HepG2 (cell line): Measurements from ENCODE around the gene INHA. TPM values are rescaled to one million over a fixed set of nuclear protein-coding genes. Genes with fewer than 3 reads are reported as not detected.

Experiments used
- ARNT2 ChIP-seq: sonication (generic); formaldehyde crosslinking; IDR thresholded peaks from 2 replicates; pipeline ENCODE4 v1.8.0; 2022; ENCODE audit warnings: mild to moderate bottlenecking, low read depth, missing genetic modification reagents, moderate library complexity
- CHCHD3 ChIP-seq: sonication (generic); formaldehyde crosslinking; IDR thresholded peaks from 2 replicates; pipeline ENCODE4 v1.8.0; 2022; ENCODE audit warnings: mild to moderate bottlenecking, missing genetic modification reagents, moderate library complexity
- GABPB1 ChIP-seq: IDR thresholded peaks from 2 replicates; pipeline ENCODE4 v1.6.1; 2016; ENCODE audit warnings: mild to moderate bottlenecking, missing genetic modification reagents, moderate library complexity, missing compliant biosample characterization
- HOXD1 ChIP-seq: sonication (generic); formaldehyde crosslinking; IDR thresholded peaks from 2 replicates; pipeline ENCODE4 v1.5.0; 2020; ENCODE audit warnings: missing genetic modification reagents
- KDM4B ChIP-seq: sonication (generic); formaldehyde crosslinking; IDR thresholded peaks from 2 replicates; pipeline ENCODE4 v1.4.0; 2020; ENCODE audit warnings: missing genetic modification reagents
- PPARG ChIP-seq: conservative IDR thresholded peaks from 2 replicates; pipeline ENCODE4 v1.6.1; 2016; ENCODE audit warnings: missing biosample characterization, missing genetic modification reagents
- THAP11 ChIP-seq: IDR thresholded peaks from 2 replicates; pipeline ENCODE4 v1.6.1; 2016; ENCODE audit warnings: missing biosample characterization, missing genetic modification reagents
- ZBTB10 ChIP-seq: sonication (generic); formaldehyde crosslinking; IDR thresholded peaks from 2 replicates; pipeline ENCODE4 v1.4.0; 2020; ENCODE audit warnings: missing genetic modification reagents, borderline replicate concordance
- ZBTB40 ChIP-seq, 2 experiments: fragments of 450-650 bp in 1 of 2; sonication (generic) in 1 of 2; formaldehyde crosslinking in 1 of 2; IDR thresholded peaks; 2 replicates each; pipeline versions ENCODE4 v1.6.1 to v1.8.0; 2016 to 2022; ENCODE audit warnings: antibody characterized with exemption in 1 of 2, mild to moderate bottlenecking in 1 of 2, missing genetic modification reagents in 1 of 2
- ZFYVE20 ChIP-seq: sonication (generic); formaldehyde crosslinking; IDR thresholded peaks from 2 replicates; pipeline ENCODE4 v1.8.0; 2023; ENCODE audit warnings: low read depth, mild to moderate bottlenecking, moderate library complexity, missing genetic modification reagents, borderline replicate concordance
- ZNF703 ChIP-seq: sonication (generic); formaldehyde crosslinking; IDR thresholded peaks from 2 replicates; pipeline ENCODE4 v1.5.1; 2020; ENCODE audit warnings: missing genetic modification reagents, mild to moderate bottlenecking, moderate library complexity, borderline replicate concordance
- ZNF800 ChIP-seq: sonication (generic); formaldehyde crosslinking; IDR thresholded peaks from 2 replicates; pipeline ENCODE4 v1.4.0; 2020; ENCODE audit warnings: missing genetic modification reagents
- polyA plus RNA-seq, 8 experiments: library from polyadenylated mRNA; depleted of rRNA in 3 of 8; stranded (reverse) in 7 of 8; unstranded in 1 of 8; fragments of >200 nt; fragmentation: Illumina TruSeq in 4 of 8; extraction: Trizol in 4 of 8; gene quantifications; 2 replicates each; pipeline versions ENCODE4 v1.2.1 to v1.2.3, GENCODE V29; 2011 to 2016; ENCODE audit warnings: low read depth in 4 of 8, missing spikeins in 1 of 8, mixed read lengths in 1 of 8; ENCODE audit not compliant: insufficient read depth in 1 of 8
- total RNA-seq, 5 experiments: library from RNA; depleted of rRNA; stranded (reverse); fragments of >200 nt; fragmentation: Illumina TruSeq; extraction: Trizol; gene quantifications; 2 replicates each; pipeline ENCODE4 v1.2.3, GENCODE V29; 2016; ENCODE audit warnings: low read depth in 1 of 5

INHA gene
- total and polyA plus RNA-seq, 2 of the 13 experiments (the other 11 are each of a cell fraction or from before 2014, with no cell fraction given): 4.1 to 15.2 TPM

- TF ChIP-seq ZBTB40 (IDR thresholded peaks at IDR 0.05) (no peak), ZBTB40 (CRISPR knock-in tag; IDR thresholded peaks at IDR 0.05) (peak; percentile 50; the same call in 1 of the 2 replicates), ZBTB10 (CRISPR knock-in tag) (no peak), GABPB1 (CRISPR knock-in tag) (peak; percentile 60), ARNT2 (CRISPR knock-in tag) (peak; percentile 9; the same call in 1 of the 2 replicates), ZNF800 (peak; percentile 63; the same call in 1 of the 2 replicates), KDM4B (CRISPR knock-in tag) (peak; percentile 28; the same call in 1 of the 2 replicates), HOXD1 (CRISPR knock-in tag) (0 out of 2 replicates have a peak, but pooled peaks have one; percentile 58), CHCHD3 (CRISPR knock-in tag) (peak; percentile 62; the same call in 1 of the 2 replicates), ZFYVE20 (CRISPR knock-in tag) (0 out of 2 replicates have a peak, but pooled peaks have one; percentile 51), THAP11 (CRISPR knock-in tag) (peak; percentile 36; the same call in 1 of the 2 replicates), ZNF703 (0 out of 2 replicates have a peak, but pooled peaks have one; percentile 50), PPARG (CRISPR knock-in tag) (0 out of 2 replicates have a peak, but pooled peaks have one; percentile 35)
These were observed 29.0 kb upstream of the INHA start (continued) for GRCh38 chr2:219542931-219543595.
